A673 (cell line): ENCODE measurements around the gene ZNF146. TPM values are rescaled to one million over a fixed set of nuclear protein-coding genes. Genes with fewer than 3 reads are reported as not detected.
A peak's percentile ranks its signal among the peaks of the same experiment; 100 is the strongest.

Experiments
- BruUV-seq: library from RNA; stranded (reverse); fragments of 400-500 nt; replicated peaks from 2 replicates; lab custom pipeline; 2021; lab: Mats Ljungman, UMichigan
- CTCF ChIA-PET: fragments of 300-600 bp; sonication (Branson Sonifier 250); formaldehyde crosslinking; loops from one replicate; lab custom pipeline; 2022; ENCODE audit warnings: antibody characterized with exemption; lab: Charles Lee
- POLR2A ChIA-PET: fragments of 300-600 bp; sonication (Branson Sonifier 250); formaldehyde crosslinking; loops from one replicate; lab custom pipeline; 2022; ENCODE audit warnings: antibody characterized with exemption; ENCODE audit not compliant: low non-redundant PET; lab: Charles Lee
- DNase-seq: peaks from one replicate; pipeline ENCODE4 v3.0.0-alpha.2; 2015; ENCODE audit warnings: low spot score
- H3K27ac ChIP-seq: fragments of 200-600 bp; sonication (generic); 2 replicates; pipeline ENCODE4 v1.5.1; 2016; ENCODE audit warnings: mixed run types, low read depth, mild to moderate bottlenecking, mixed read lengths, antibody characterized with exemption, low read length; ENCODE audit not compliant: poor library complexity, severe bottlenecking
- H3K27me3 ChIP-seq: fragments of 200-600 bp; sonication (generic); replicated peaks from 2 replicates; pipeline ENCODE4 v1.6.1; 2017; ENCODE audit warnings: mixed run types, low read depth, mild to moderate bottlenecking, mixed read lengths, antibody characterized with exemption, low read length; ENCODE audit not compliant: insufficient read depth, poor library complexity
- H3K36me3 ChIP-seq: fragments of 200-600 bp; sonication (generic); 2 replicates; pipeline ENCODE4 v1.6.1; 2016; ENCODE audit warnings: mixed run types, mild to moderate bottlenecking, mixed read lengths, antibody characterized with exemption, low read length; ENCODE audit not compliant: insufficient read depth, poor library complexity, severe bottlenecking
- H3K4me1 ChIP-seq: fragments of 200-600 bp; sonication (generic); 2 replicates; pipeline ENCODE4 v1.6.1; 2017; ENCODE audit warnings: mixed run types, mild to moderate bottlenecking, mixed read lengths, antibody characterized with exemption, low read length; ENCODE audit not compliant: insufficient read depth, poor library complexity, severe bottlenecking
- H3K4me3 ChIP-seq: fragments of 200-600 bp; sonication (generic); 2 replicates; pipeline ENCODE4 v1.5.1; 2016; ENCODE audit warnings: low read depth, mixed run types, mild to moderate bottlenecking, mixed read lengths, low read length; ENCODE audit not compliant: poor library complexity, severe bottlenecking
- H3K9me3 ChIP-seq: fragments of 200-600 bp; sonication (generic); 2 replicates; pipeline ENCODE4 v1.6.1; 2016; ENCODE audit warnings: mixed run types, low read depth, mild to moderate bottlenecking, mixed read lengths, antibody characterized with exemption, low read length; ENCODE audit not compliant: poor library complexity, severe bottlenecking
- EZH2 ChIP-seq: fragments of 200-600 bp; sonication (generic); IDR thresholded peaks from 2 replicates; pipeline ENCODE4 v1.6.1; 2017; ENCODE audit warnings: borderline replicate concordance, low read depth, mild to moderate bottlenecking, mixed read lengths, antibody characterized with exemption, low read length; ENCODE audit not compliant: poor library complexity, severe bottlenecking
- intact Hi-C: fragments of 100-400 bp; cut with micrococcal nuclease; formaldehyde crosslinking; loops from one replicate; pipeline ENCODE4 v1.10.0; 2022; ENCODE audit not compliant: unreplicated experiment
- total RNA-seq: library from RNA; stranded (reverse); gene quantifications from 2 replicates; pipeline ENCODE4 v1.2.3, GENCODE V29; 2021
- TF ChIP-seq, protein P1 (sequence below): fragments of 300-800, 200-600 bp; sonication (generic); conservative IDR thresholded peaks from 2 replicates; pipeline ENCODE4 v1.5.1; 2017; ENCODE audit warnings: low read depth, mild to moderate bottlenecking, antibody characterized with exemption, low read length, moderate library complexity, mixed read lengths

Gene ZNF146
- total RNA-seq, 1 experiment from 2014 or later: 130 TPM

DNA sequence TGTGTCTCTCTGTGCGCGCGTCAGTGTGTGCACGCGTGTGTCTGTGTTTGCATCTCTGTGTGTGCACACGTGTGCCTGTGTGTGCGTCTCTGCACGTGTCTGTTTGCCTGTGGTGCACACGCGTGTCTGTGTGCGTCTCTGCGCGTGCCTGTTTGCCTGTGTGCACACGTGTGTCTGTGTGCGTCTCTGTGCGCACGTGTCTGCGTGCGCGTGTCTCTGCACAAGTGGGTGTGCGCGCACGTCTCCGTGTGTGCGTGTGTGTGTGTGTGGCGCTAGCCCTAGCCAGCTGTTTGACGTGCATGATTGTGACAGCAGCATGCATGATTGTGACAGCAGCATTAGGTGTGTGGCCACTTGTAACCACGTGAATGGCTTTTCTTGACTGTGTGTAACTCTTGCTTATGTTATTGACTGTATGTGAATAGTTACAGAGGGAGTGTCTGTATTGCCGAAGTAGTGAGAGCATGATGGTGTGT, 31.1 kb downstream of the ZNF146 start:
- Histone ChIP-seq H3K4me3 (peak overlapping the region; percentile 29), H3K27ac (no peak overlapping the region), H3K9me3 (no peaks in the 10 kb centered on the region), H3K27me3 (no peaks in the 10 kb centered on the region), H3K4me1 (no peaks in the 10 kb centered on the region), H3K36me3 (no peaks in the 10 kb centered on the region)
- ChIA-PET POLR2A (no interaction called here), CTCF (no interaction called here)
- no peak for DNase-seq
- intact Hi-C loops: no loop called here
- no peak for TF ChIP-seq EZH2
- TF ChIP-seq, protein P1, sequence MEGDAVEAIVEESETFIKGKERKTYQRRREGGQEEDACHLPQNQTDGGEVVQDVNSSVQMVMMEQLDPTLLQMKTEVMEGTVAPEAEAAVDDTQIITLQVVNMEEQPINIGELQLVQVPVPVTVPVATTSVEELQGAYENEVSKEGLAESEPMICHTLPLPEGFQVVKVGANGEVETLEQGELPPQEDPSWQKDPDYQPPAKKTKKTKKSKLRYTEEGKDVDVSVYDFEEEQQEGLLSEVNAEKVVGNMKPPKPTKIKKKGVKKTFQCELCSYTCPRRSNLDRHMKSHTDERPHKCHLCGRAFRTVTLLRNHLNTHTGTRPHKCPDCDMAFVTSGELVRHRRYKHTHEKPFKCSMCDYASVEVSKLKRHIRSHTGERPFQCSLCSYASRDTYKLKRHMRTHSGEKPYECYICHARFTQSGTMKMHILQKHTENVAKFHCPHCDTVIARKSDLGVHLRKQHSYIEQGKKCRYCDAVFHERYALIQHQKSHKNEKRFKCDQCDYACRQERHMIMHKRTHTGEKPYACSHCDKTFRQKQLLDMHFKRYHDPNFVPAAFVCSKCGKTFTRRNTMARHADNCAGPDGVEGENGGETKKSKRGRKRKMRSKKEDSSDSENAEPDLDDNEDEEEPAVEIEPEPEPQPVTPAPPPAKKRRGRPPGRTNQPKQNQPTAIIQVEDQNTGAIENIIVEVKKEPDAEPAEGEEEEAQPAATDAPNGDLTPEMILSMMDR: no peak
- BruUV-seq: no TSS peak

GRCh38 chr19:36252047-36252446, 37.1 kb downstream of the ZNF146 start:
- Histone ChIP-seq H3K4me1 (no peaks in the 10 kb centered on the region), H3K4me3 (no peak overlapping the region), H3K36me3 (no peaks in the 10 kb centered on the region), H3K27me3 (no peaks in the 10 kb centered on the region), H3K27ac (no peak overlapping the region), H3K9me3 (no peaks in the 10 kb centered on the region)
- no TSS peak for BruUV-seq
- ChIA-PET POLR2A (no interaction called here), CTCF (no interaction called here)
- no peak for TF ChIP-seq EZH2
- TF ChIP-seq, protein P1: no peak
- no peak for DNase-seq
- intact Hi-C loops: no loop called here

DNA sequence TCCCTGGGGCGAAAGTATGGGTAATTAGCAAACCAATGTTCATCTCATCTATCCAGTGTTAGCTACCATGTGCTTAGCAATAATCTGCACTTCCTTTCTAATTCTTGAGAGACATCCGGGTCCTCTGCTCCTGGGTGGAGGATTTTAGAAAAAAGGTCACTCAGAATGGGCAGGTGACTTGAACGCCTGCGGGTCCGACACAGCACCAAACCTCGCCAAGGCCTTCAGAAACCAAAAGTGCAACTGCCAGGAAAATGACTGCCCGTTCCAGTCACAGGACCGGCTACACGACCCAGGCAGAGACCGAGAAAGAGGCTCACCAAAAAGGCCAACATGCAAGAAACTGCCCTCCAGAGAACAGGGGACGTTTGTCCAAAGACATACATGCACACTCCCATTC, 39.9 kb downstream of the ZNF146 start:
- TF ChIP-seq, protein P1: no peak
- no peak for TF ChIP-seq EZH2
- intact Hi-C loops: no loop called here

More for the DNA sequence above, 39.9 kb downstream of the ZNF146 start:
- Histone ChIP-seq H3K9me3 (no peaks in the 10 kb centered on the region), H3K4me3 (no peak overlapping the region), H3K4me1 (no peaks in the 10 kb centered on the region), H3K36me3 (no peaks in the 10 kb centered on the region), H3K27me3 (no peaks in the 10 kb centered on the region), H3K27ac (no peak overlapping the region)
- ChIA-PET CTCF (no interaction called here), POLR2A (no interaction called here)
- BruUV-seq: no TSS peak
- DNase-seq: no peak
